Inflammatory macrophage treated with lipopolysaccharide for 4 hours (primary cell): Measurements from ENCODE around the gene PRXL2B.
"Not testable (repeated sequence)": the region's sequence is repeated elsewhere in the genome, so short reads cannot be mapped to it uniquely, and the experiment has no call there.

Experiments
- DNase-seq: peaks from one replicate; pipeline ENCODE4 v3.0.0-alpha.2; 2020

PRXL2B gene

GRCh38 chr1:2624735-2625300, 38.2 kb downstream of the PRXL2B start:
- no peak for DNase-seq

- no peak for DNase-seq
These were observed 38.7 kb downstream of the PRXL2B start for GRCh38 chr1:2625311-2625710.

GRCh38 chr1:2625748-2626147, 39.2 kb downstream of the PRXL2B start:
- DNase-seq, result not testable (repeated sequence)

GRCh38 chr1:2627746-2628145, 41.2 kb downstream of the PRXL2B start:
- DNase-seq, result no peak

GRCh38 chr1:2628191-2628932, 41.8 kb downstream of the PRXL2B start:
- no peak for DNase-seq

- DNase-seq, result no peak
These were observed 42.5 kb downstream of the PRXL2B start for GRCh38 chr1:2628933-2629626.

GRCh38 chr1:2629627-2630497, 43.3 kb downstream of the PRXL2B start:
- no peak for DNase-seq

GRCh38 chr1:2630498-2631135, 44.0 kb downstream of the PRXL2B start:
- no peak for DNase-seq

GRCh38 chr1:2631136-2632050, 44.8 kb downstream of the PRXL2B start:
- DNase-seq, result no peak

GRCh38 chr1:2632051-2632430, 45.5 kb downstream of the PRXL2B start:
- DNase-seq, result no peak

GRCh38 chr1:2632561-2633361, 46.2 kb downstream of the PRXL2B start, which contains the start of gene MMEL1:
MMEL1 (minus strand) TSS chr1:2633016; CDS start chr1:2629484, 3,532 bp downstream.
- DNase-seq, result no peak

- DNase-seq, result no peak
These were observed 46.9 kb downstream of the PRXL2B start for GRCh38 chr1:2633366-2633935.

GRCh38 chr1:2633936-2634491, 47.4 kb downstream of the PRXL2B start:
- DNase-seq, result no peak

GRCh38 chr1:2635361-2636010, 48.9 kb downstream of the PRXL2B start:
- no peak for DNase-seq

GRCh38 chr1:2636733-2637132, 50.2 kb downstream of the PRXL2B start:
- DNase-seq, result no peak

- no peak for DNase-seq
These were observed 51.0 kb downstream of the PRXL2B start for GRCh38 chr1:2637442-2638145.

GRCh38 chr1:2638466-2639115, 52.0 kb downstream of the PRXL2B start:
- no peak for DNase-seq

- no peak for DNase-seq
These were observed 52.6 kb downstream of the PRXL2B start for GRCh38 chr1:2639203-2639602.
